Trophoblast cell (in vitro differentiated cells and primary cell): Measurements from ENCODE around the gene RANBP3L.
A peak's percentile ranks its signal among the peaks of the same experiment; 100 is the strongest.

Source experiments
- DNase-seq, 2 donors: peaks; one replicate each; pipeline ENCODE4 v3.0.0-alpha.2; 2016
- H2AFZ ChIP-seq: 2 replicates; pipeline ENCODE4 v1.6.1; 2013; ENCODE audit warnings: low read length, moderate library complexity, mild to moderate bottlenecking; ENCODE audit not compliant: insufficient read depth, poor library complexity
- H2AK5ac ChIP-seq: 2 replicates; pipeline ENCODE4 v1.6.1; 2013; ENCODE audit warnings: mild to moderate bottlenecking, low read length
- H2BK120ac ChIP-seq: 2 replicates; pipeline ENCODE4 v1.6.1; 2013; ENCODE audit warnings: low read length, mild to moderate bottlenecking, moderate library complexity; ENCODE audit not compliant: insufficient read depth, poor library complexity
- H2BK12ac ChIP-seq: 2 replicates; pipeline ENCODE4 v1.6.1; 2013; ENCODE audit warnings: mild to moderate bottlenecking, low read length, moderate library complexity
- H2BK5ac ChIP-seq: 2 replicates; pipeline ENCODE4 v1.6.1; 2013; ENCODE audit warnings: low read length, low read depth, moderate library complexity, mild to moderate bottlenecking; ENCODE audit not compliant: poor library complexity
- H3K14ac ChIP-seq: 2 replicates; pipeline ENCODE4 v1.6.1; 2013; ENCODE audit warnings: mild to moderate bottlenecking, low read length
- H3K18ac ChIP-seq: 2 replicates; pipeline ENCODE4 v1.6.1; 2013; ENCODE audit warnings: mild to moderate bottlenecking, low read length
- H3K23ac ChIP-seq: 2 replicates; pipeline ENCODE4 v1.6.1; 2013; ENCODE audit warnings: low read length
- H3K27ac ChIP-seq: 2 replicates; pipeline ENCODE4 v1.5.1; 2013; ENCODE audit warnings: low read depth, mild to moderate bottlenecking, inconsistent platforms, low read length, moderate library complexity
- H3K27me3 ChIP-seq: 2 replicates; pipeline ENCODE4 v1.6.1; 2013; ENCODE audit warnings: inconsistent platforms, mild to moderate bottlenecking, low read length, moderate library complexity; ENCODE audit not compliant: insufficient read depth
- H3K36me3 ChIP-seq, 2 experiments: 1 replicate in 1 of 2; 2 replicates in 1 of 2; pipeline ENCODE4 v1.6.1; 2013; ENCODE audit warnings: low read length in 2 of 2, mild to moderate bottlenecking in 2 of 2, moderate library complexity in 1 of 2; ENCODE audit not compliant: insufficient read depth in 2 of 2, control insufficient read depth in 1 of 2
- H3K4ac ChIP-seq: 2 replicates; pipeline ENCODE4 v1.6.1; 2013; ENCODE audit warnings: low read depth, mild to moderate bottlenecking, low read length, moderate library complexity
- H3K4me1 ChIP-seq, 2 experiments: 1 replicate in 1 of 2; 2 replicates in 1 of 2; pipeline ENCODE4 v1.6.1; 2013; ENCODE audit warnings: low read length in 2 of 2, mild to moderate bottlenecking in 2 of 2, moderate library complexity in 1 of 2; ENCODE audit not compliant: insufficient read depth in 2 of 2, control insufficient read depth in 1 of 2
- H3K4me2 ChIP-seq: 2 replicates; pipeline ENCODE4 v1.6.1; 2013; ENCODE audit warnings: inconsistent platforms, mild to moderate bottlenecking, low read length, moderate library complexity
- H3K4me3 ChIP-seq: 2 replicates; pipeline ENCODE4 v1.5.1; 2013; ENCODE audit warnings: mild to moderate bottlenecking, low read depth, low read length, inconsistent platforms
- H3K79me1 ChIP-seq: one replicate; pipeline ENCODE4 v1.6.1; 2013; ENCODE audit warnings: low read length
- H3K79me2 ChIP-seq: 2 replicates; pipeline ENCODE4 v1.6.1; 2013; ENCODE audit warnings: low read length, mild to moderate bottlenecking; ENCODE audit not compliant: control insufficient read depth, insufficient read depth, poor library complexity
- H3K9ac ChIP-seq: 2 replicates; pipeline ENCODE4 v1.6.1; 2013; ENCODE audit warnings: mild to moderate bottlenecking, low read length
- H3K9me3 ChIP-seq: 2 replicates; pipeline ENCODE4 v1.6.1; 2013; ENCODE audit warnings: low read depth, mild to moderate bottlenecking, control low read depth, inconsistent platforms, low read length; ENCODE audit not compliant: insufficient read depth
- H4K12ac ChIP-seq: 2 replicates; pipeline ENCODE4 v1.6.1; 2013; ENCODE audit warnings: low read depth, mild to moderate bottlenecking, low read length, moderate library complexity
- H4K8ac ChIP-seq: 2 replicates; pipeline ENCODE4 v1.6.1; 2013; ENCODE audit warnings: low read depth, mild to moderate bottlenecking, low read length, moderate library complexity
- H4K91ac ChIP-seq: one replicate; pipeline ENCODE4 v1.6.1; 2013; ENCODE audit warnings: low read depth, mild to moderate bottlenecking, low read length, moderate library complexity
- WGBS: extraction: QIAGEN DNeasy Blood & Tissue Kit; methylation state at CpG from one replicate; pipeline ENCODE4 v1.1.7; 2013; ENCODE audit warnings: missing lambda C conversion rate; ENCODE audit not compliant: insufficient read length, insufficient coverage; ENCODE audit errors: extremely low coverage; 5-methylcytosine and 5-hydroxymethylcytosine counted together

The RANBP3L gene

DNA sequence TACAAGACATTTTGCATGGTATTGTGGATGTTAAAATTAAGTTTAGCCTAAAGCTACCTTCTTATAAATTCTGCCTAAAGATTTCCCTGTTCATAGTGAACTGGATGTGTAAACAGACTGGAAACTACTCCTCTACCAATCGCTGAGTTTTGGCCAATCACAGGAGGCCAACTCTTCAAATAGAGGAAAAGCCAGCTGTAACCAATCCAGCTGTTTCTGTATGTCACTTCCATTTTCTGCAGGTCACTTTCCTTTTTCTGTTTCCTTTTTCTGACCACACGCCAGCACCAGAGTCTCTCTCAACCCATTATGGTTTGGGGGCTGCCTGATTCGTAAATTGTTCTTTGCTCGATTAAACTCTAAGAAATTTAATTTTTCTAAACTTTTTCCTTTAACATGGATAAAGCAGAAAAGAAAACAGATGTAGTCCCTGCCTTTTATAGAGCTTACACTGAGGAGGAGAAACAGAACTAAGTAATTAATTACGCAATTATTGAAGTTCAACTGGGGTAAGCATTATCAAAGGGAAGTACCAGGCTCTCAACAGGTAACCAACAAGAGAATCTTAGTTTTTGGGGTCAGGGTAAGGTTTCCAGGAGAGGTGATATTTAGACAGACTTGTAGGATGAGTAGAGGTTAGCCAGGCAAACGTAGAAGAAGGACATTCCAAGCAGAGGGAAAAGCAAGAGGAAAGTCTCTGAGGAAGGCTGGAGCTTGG lies 27.7 kb downstream of the RANBP3L start:
- Histone ChIP-seq H3K14ac (no peak overlapping the region), H3K27ac (no peak overlapping the region), H4K8ac (no peak overlapping the region), H2AFZ (no peak overlapping the region), H3K4ac (no peak overlapping the region), H3K27me3 (no peaks in the 10 kb centered on the region), H3K79me2 (no peaks in the 10 kb centered on the region), H3K9ac (no peak overlapping the region), H3K9me3 (no peaks in the 10 kb centered on the region), H3K36me3 (no peaks in the 10 kb centered on the region), H3K79me1 (no peaks in the 10 kb centered on the region), H4K91ac (no peak overlapping the region), H3K23ac (no peak overlapping the region), H2BK120ac (no peak overlapping the region), H3K4me1 (no peaks in the 10 kb centered on the region), H4K12ac (no peak overlapping the region), H3K18ac (no peak overlapping the region), H2BK5ac (no peak overlapping the region), H2AK5ac (no peak overlapping the region), H3K4me2 (no peak overlapping the region), H2BK12ac (no peak overlapping the region), H3K4me3 (no peak overlapping the region)
- no peak for DNase-seq
- WGBS = no CpG with 5 or more reads among the region's 6 CpGs

DNA sequence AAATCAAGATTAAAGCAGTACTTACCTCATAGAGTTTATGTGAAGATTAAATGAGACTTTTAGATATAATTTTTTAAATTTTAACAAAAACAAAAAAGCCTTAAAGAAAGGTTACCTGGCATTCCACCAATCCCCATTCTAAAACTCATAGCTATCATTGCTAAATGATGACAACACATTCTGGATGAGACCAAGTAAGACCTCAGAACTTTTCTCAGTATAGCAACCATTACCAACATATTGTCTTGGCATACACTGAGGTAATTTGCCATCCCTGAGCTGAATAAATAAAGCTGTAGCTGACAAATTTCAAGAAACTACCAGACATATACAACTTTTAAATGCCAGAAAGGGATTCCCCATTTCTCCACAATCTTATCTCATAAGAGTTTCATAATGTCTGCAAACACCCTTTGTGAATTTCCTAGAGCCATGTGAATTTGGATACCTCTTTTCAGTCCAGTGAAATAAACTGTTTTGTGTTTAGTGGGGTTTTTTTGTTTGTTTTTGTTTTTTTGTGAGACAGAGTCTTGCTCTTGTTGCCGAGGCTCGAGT lies 29.5 kb downstream of the RANBP3L start:
- no peaks in the 10 kb centered on the region for H3K79me1 ChIP-seq
- no CpG with 5 or more reads among the region's 2 CpGs for WGBS
- no peak overlapping the region for H2BK12ac ChIP-seq
- H4K91ac ChIP-seq = no peak overlapping the region
- no peak overlapping the region for H3K14ac ChIP-seq
- H3K9ac ChIP-seq = no peak overlapping the region
- no peak overlapping the region for H2BK5ac ChIP-seq
- no peak overlapping the region for H3K23ac ChIP-seq
- no peak overlapping the region for H2AFZ ChIP-seq
- peak in 1 of 2 donors; percentile 13 for DNase-seq
- H3K4me3 ChIP-seq = no peak overlapping the region
- H4K8ac ChIP-seq = no peak overlapping the region
- no peaks in the 10 kb centered on the region for H3K36me3 ChIP-seq
- H3K9me3 ChIP-seq = no peaks in the 10 kb centered on the region
- H2AK5ac ChIP-seq = no peak overlapping the region
- H2BK120ac ChIP-seq = no peak overlapping the region
- H3K27ac ChIP-seq = no peak overlapping the region
- no peak overlapping the region for H4K12ac ChIP-seq
- H3K4me1 ChIP-seq = no peaks in the 10 kb centered on the region
- H3K4me2 ChIP-seq = no peak overlapping the region
- no peaks in the 10 kb centered on the region for H3K27me3 ChIP-seq
- no peaks in the 10 kb centered on the region for H3K79me2 ChIP-seq
- H3K4ac ChIP-seq = no peak overlapping the region
- no peak overlapping the region for H3K18ac ChIP-seq

- no peak overlapping the region for H3K27ac ChIP-seq
- no peak overlapping the region for H3K18ac ChIP-seq
- no peak overlapping the region for H3K4ac ChIP-seq
- H3K79me2 ChIP-seq = no peaks in the 10 kb centered on the region
- no CpG with 5 or more reads among the region's 3 CpGs for WGBS
- no peaks in the 10 kb centered on the region for H3K27me3 ChIP-seq
- H3K4me3 ChIP-seq = no peak overlapping the region
- H3K36me3 ChIP-seq = no peaks in the 10 kb centered on the region
- no peaks in the 10 kb centered on the region for H3K4me1 ChIP-seq
- no peak overlapping the region for H2BK120ac ChIP-seq
- no peak overlapping the region for H4K91ac ChIP-seq
- no peak overlapping the region for H3K9ac ChIP-seq
- H2BK5ac ChIP-seq = no peak overlapping the region
- no peak overlapping the region for H3K4me2 ChIP-seq
- no peaks in the 10 kb centered on the region for H3K79me1 ChIP-seq
- no peak overlapping the region for H2AFZ ChIP-seq
- no peak overlapping the region for H2AK5ac ChIP-seq
- no peak for DNase-seq
- no peak overlapping the region for H3K14ac ChIP-seq
- H4K12ac ChIP-seq = no peak overlapping the region
- no peak overlapping the region for H4K8ac ChIP-seq
- no peaks in the 10 kb centered on the region for H3K9me3 ChIP-seq
- no peak overlapping the region for H3K23ac ChIP-seq
- H2BK12ac ChIP-seq = no peak overlapping the region
Observed at GRCh38 chr5:36270876-36271575, 30.7 kb downstream of the RANBP3L start.

DNA sequence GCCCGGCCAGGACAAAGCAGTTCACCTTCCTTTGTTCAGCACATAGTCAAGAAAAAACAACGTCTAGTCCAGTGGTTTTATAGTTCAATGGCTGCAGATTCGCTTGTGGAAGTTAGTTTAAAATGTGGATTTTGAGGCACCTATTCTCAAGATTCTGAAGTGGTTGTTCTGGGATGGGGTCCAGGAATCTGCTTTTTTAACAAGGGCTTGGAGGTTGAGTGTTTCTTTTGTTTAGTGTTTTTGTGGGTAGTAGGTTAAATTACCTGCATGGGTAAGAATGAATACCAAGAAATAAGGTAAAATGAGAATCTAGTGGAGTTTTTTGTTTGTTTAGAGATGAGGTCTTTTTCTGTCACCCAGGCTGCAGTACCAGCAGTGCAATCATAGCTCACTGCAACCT lies 31.5 kb downstream of the RANBP3L start:
- no peaks in the 10 kb centered on the region for H3K36me3 ChIP-seq
- no peak overlapping the region for H2BK5ac ChIP-seq
- H3K18ac ChIP-seq = no peak overlapping the region
- H3K4ac ChIP-seq = no peak overlapping the region
- H3K27me3 ChIP-seq = no peaks in the 10 kb centered on the region
- H4K12ac ChIP-seq = no peak overlapping the region
- H3K9ac ChIP-seq = no peak overlapping the region
- no peak overlapping the region for H2BK120ac ChIP-seq
- H3K4me2 ChIP-seq = no peak overlapping the region
- H2BK12ac ChIP-seq = no peak overlapping the region
- H2AK5ac ChIP-seq = no peak overlapping the region
- no peak for DNase-seq
- no peak overlapping the region for H3K23ac ChIP-seq
- no peaks in the 10 kb centered on the region for H3K4me1 ChIP-seq
- no peak overlapping the region for H3K4me3 ChIP-seq
- H3K14ac ChIP-seq = no peak overlapping the region
- no peaks in the 10 kb centered on the region for H3K9me3 ChIP-seq
- H4K8ac ChIP-seq = no peak overlapping the region
- no peaks in the 10 kb centered on the region for H3K79me2 ChIP-seq
- no peak overlapping the region for H3K27ac ChIP-seq
- no peaks in the 10 kb centered on the region for H3K79me1 ChIP-seq
- H4K91ac ChIP-seq = no peak overlapping the region
- no CpG with 5 or more reads among the region's 3 CpGs for WGBS
- H2AFZ ChIP-seq = no peak overlapping the region
